A549 (cell line): ENCODE results near the gene UMAD1. TPM values are rescaled to one million over a fixed set of nuclear protein-coding genes. Genes with fewer than 3 reads are reported as not detected.

Experiments used
- ATAC-seq, 2 experiments: fragments of 200-7000 bp in 1 of 2; fragments of >200 bp in 1 of 2; cut with Nextera tagmentation in 1 of 2; cut with Tn5 transposase in 1 of 2; 3 replicates each; pipeline versions ENCODE4 v1.8.0 to v1.9.1; 2018 to 2020; ENCODE audit warnings: mild to moderate bottlenecking in 1 of 2, moderate library complexity in 1 of 2
- CTCF ChIA-PET: fragments of 300-600 bp; sonication (Branson Sonifier 250); formaldehyde crosslinking; extraction: SDS; loops from one replicate; lab custom pipeline; 2021; ENCODE audit warnings: antibody characterized with exemption, inconsistent platforms; lab: Yijun Ruan, JAX
- POLR2A ChIA-PET: fragments of 350-600 bp; formaldehyde crosslinking; extraction: SDS; loops from one replicate; lab custom pipeline; 2021; ENCODE audit warnings: antibody characterized with exemption, inconsistent platforms; lab: Yijun Ruan, JAX
- DNase-seq, 2 experiments: peaks; one replicate each; pipeline versions ENCODE4 v3.0.0 to v3.0.0-alpha.2; 2011 to 2016; ENCODE audit warnings: low read depth in 1 of 2, low spot score in 1 of 2
- FAIRE-seq: peaks from 2 replicates; lab custom pipeline; 2011; peaks lifted over from hg19 to GRCh38; lab: Jason Lieb, UNC
- H3K27ac ChIP-seq, 2 experiments: fragments of >200 bp; sonication (Bioruptor Twin); formaldehyde crosslinking; 3 replicates each; pipeline ENCODE4 v1.5.1; 2016 to 2017
- H3K4me1 ChIP-seq: fragments of >200 bp; sonication (Bioruptor Twin); formaldehyde crosslinking; 3 replicates; pipeline ENCODE4 v1.6.1; 2016
- H3K4me2 ChIP-seq: fragments of >200 bp; sonication (Bioruptor Twin); formaldehyde crosslinking; 3 replicates; pipeline ENCODE4 v1.6.1; 2016
- H3K4me3 ChIP-seq: fragments of >200 bp; sonication (Bioruptor Twin); formaldehyde crosslinking; 3 replicates; pipeline ENCODE4 v1.5.1; 2016
- H3K9me3 ChIP-seq: fragments of >200 bp; sonication (Bioruptor Twin); formaldehyde crosslinking; 3 replicates; pipeline ENCODE4 v1.6.1; 2016
- CBX8 ChIP-seq: fragments of 200-600 bp; sonication (generic); IDR thresholded peaks from 2 replicates; pipeline ENCODE4 v1.6.1; 2016
- CHD2 ChIP-seq: fragments of 150-350 bp; IDR thresholded peaks from 2 replicates; pipeline ENCODE4 v1.6.1; 2014; ENCODE audit warnings: low read length; ENCODE audit not compliant: partially characterized antibody
- CHD4 ChIP-seq: fragments of 200-600 bp; sonication (generic); IDR thresholded peaks from 2 replicates; pipeline ENCODE4 v1.6.1; 2016; ENCODE audit warnings: antibody characterized with exemption, mild to moderate bottlenecking, borderline replicate concordance
- EHF ChIP-seq: fragments of 250-450 bp; sonication (Bioruptor Pico); IDR thresholded peaks from 2 replicates; pipeline ENCODE4 v1.5.0; 2020; ENCODE audit warnings: mild to moderate bottlenecking
- EHMT2 ChIP-seq: fragments of 200-600 bp; sonication (generic); IDR thresholded peaks from 2 replicates; pipeline ENCODE4 v1.6.1; 2016; ENCODE audit warnings: antibody characterized with exemption, low read depth, mild to moderate bottlenecking, moderate library complexity
- ESRRA ChIP-seq: fragments of 150-350 bp; IDR thresholded peaks from 2 replicates; pipeline ENCODE4 v1.6.1; 2014; ENCODE audit warnings: mild to moderate bottlenecking, low read length, borderline replicate concordance
- FOSL2 ChIP-seq, 2 experiments: fragments of 450-650 bp in 1 of 2; fragments of >200 bp in 1 of 2; sonication (Bioruptor Twin) in 1 of 2; formaldehyde crosslinking; IDR thresholded peaks; 2 replicates each; pipeline versions ENCODE4 v1.5.0 to v1.6.1; 2016 to 2020; ENCODE audit warnings: mild to moderate bottlenecking in 1 of 2, moderate library complexity in 1 of 2
- FOXS1 ChIP-seq: fragments of 250-450 bp; sonication (Bioruptor Pico); IDR thresholded peaks from 2 replicates; pipeline ENCODE4 v1.5.0; 2020; ENCODE audit warnings: mild to moderate bottlenecking, moderate library complexity
- HOXB13 ChIP-seq: fragments of 250-450 bp; sonication (Bioruptor Pico); IDR thresholded peaks from 2 replicates; pipeline ENCODE4 v1.5.0; 2020; ENCODE audit warnings: low read depth, mild to moderate bottlenecking, moderate library complexity
- KDM5A ChIP-seq: fragments of 200-600 bp; sonication (generic); IDR thresholded peaks from 2 replicates; pipeline ENCODE4 v1.6.1; 2016; ENCODE audit warnings: antibody characterized with exemption, mild to moderate bottlenecking
- MAFK ChIP-seq: fragments of 450-650 bp; IDR thresholded peaks from 2 replicates; pipeline ENCODE4 v1.6.1; 2014; ENCODE audit not compliant: partially characterized antibody
- NR3C1 ChIP-seq: fragments of >200 bp; sonication (Bioruptor Twin); formaldehyde crosslinking; IDR thresholded peaks from 3 replicates; pipeline ENCODE4 v1.6.1; 2017
- PHF8 ChIP-seq: fragments of 200-600 bp; sonication (generic); IDR thresholded peaks from 2 replicates; pipeline ENCODE4 v1.6.1; 2016; ENCODE audit warnings: low read depth, mild to moderate bottlenecking, antibody characterized with exemption, moderate library complexity, borderline replicate concordance
- POLR2A ChIP-seq: IDR thresholded peaks from 2 replicates; pipeline ENCODE4 v1.6.1; 2012; ENCODE audit warnings: mild to moderate bottlenecking, low read length
- RAD21 ChIP-seq, 2 experiments: fragments of >200 bp in 1 of 2; sonication (Bioruptor Twin) in 1 of 2; formaldehyde crosslinking in 1 of 2; IDR thresholded peaks in 1 of 2; conservative IDR thresholded peaks in 1 of 2; 2 replicates in 1 of 2; 3 replicates in 1 of 2; pipeline ENCODE4 v1.6.1; 2012 to 2018; ENCODE audit warnings: inconsistent platforms in 1 of 2
- ZNF302 ChIP-seq: fragments of 250-450 bp; sonication (Bioruptor Pico); IDR thresholded peaks from 2 replicates; pipeline ENCODE4 v1.9.0; 2021; ENCODE audit warnings: inconsistent platforms, mild to moderate bottlenecking, moderate library complexity
- WGBS: methylation state at CpG from one replicate; pipeline ENCODE4 v1.1.6; 2017; ENCODE audit errors: missing lambda C conversion rate; 5-methylcytosine and 5-hydroxymethylcytosine counted together
- polyA plus RNA-seq, 4 experiments: library from polyadenylated mRNA; depleted of rRNA in 3 of 4; stranded (reverse); fragments of >200 nt; fragmentation: RNase III in 1 of 4; extraction: RNeasy Plus Mini Kit Qiagen cat#74134 plus additional on column Dnase treatment in 1 of 4; gene quantifications; 2 replicates in 3 of 4; 3 replicates in 1 of 4; pipeline ENCODE4 v1.2.3, GENCODE V29; 2011 to 2017
- TF ChIP-seq, protein P1 (sequence below): fragments of >200 bp; sonication (Bioruptor Twin); formaldehyde crosslinking; IDR thresholded peaks from 2 replicates; pipeline ENCODE4 v1.6.1; 2016
- TF ChIP-seq, protein P2 (sequence below): fragments of 200-600 bp; sonication (generic); IDR thresholded peaks from 2 replicates; pipeline ENCODE4 v1.6.1; 2016; ENCODE audit warnings: antibody characterized with exemption, mild to moderate bottlenecking, moderate library complexity
- TF ChIP-seq, protein P3 (sequence below): fragments of >200 bp; sonication (Bioruptor Twin); formaldehyde crosslinking; IDR thresholded peaks from 3 replicates; pipeline ENCODE4 v1.5.1; 2016
- TF ChIP-seq, protein P4 (sequence below): fragments of 250-450 bp; sonication (Bioruptor Pico); IDR thresholded peaks from 2 replicates; pipeline ENCODE4 v1.5.0; 2020; ENCODE audit warnings: low read depth, mild to moderate bottlenecking, moderate library complexity
- TF ChIP-seq, protein P5 (sequence below): IDR thresholded peaks from 2 replicates; pipeline ENCODE4 v1.6.1; 2012; ENCODE audit warnings: low read depth, borderline replicate concordance

The UMAD1 gene
- polyA plus RNA-seq, 2 of the 4 experiments (the other 2 are of a cell fraction) = 21.4 to 46.4 TPM

DNA sequence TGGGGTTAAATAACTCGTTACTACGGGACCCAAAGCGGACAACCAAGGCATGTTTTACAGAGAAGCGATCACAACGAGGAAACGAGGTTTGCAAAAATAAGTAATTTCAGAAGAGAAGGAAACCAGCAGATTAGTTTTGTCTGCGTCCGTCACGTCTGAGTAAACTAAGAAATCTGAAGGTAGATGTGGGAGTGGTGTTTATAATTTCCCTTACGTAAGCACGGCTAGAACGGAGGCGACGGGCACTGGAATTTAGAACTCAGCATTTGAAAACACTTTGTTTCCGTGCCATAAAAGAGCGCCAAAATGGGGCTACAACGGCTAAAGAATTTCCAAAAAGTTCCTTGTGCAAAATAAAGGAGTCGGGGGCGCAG, 718 bp upstream of the UMAD1 start:
- CTCF ChIA-PET = interaction anchor here (1.9 to 2.7 kb wide), 2 partner anchors 42 to 125 kb away, joined by 6 to 11 read pairs; no protein-coding TSS in a partner anchor
- Histone ChIP-seq H3K4me2 (peak overlapping the region; percentile 86), H3K9me3 (no peaks in the 10 kb centered on the region), H3K4me1 (peaks cover 17% of the 10 kb centered on the region; the same call in 2 of the 3 replicates), H3K27ac (peak overlapping the region; percentile 80 to 87), H3K4me3 (peak overlapping the region; percentile 89)
- POLR2A ChIA-PET = interaction anchor here (0.6 to 1.9 kb wide), 11 partner anchors 12 to 540 kb away, joined by 3 to 6 read pairs (median 3); partner anchors contain the start of genes C1GALT1 and GLCCI1
- DNase-seq (peak; percentile 2 to 29), ATAC-seq (peak in 1 of 2 experiments; percentile 1; a peak in 4 of 6 replicates), FAIRE-seq (no peak)
- peak; percentile 48 for TF ChIP-seq MAFK
- TF ChIP-seq PHF8 = no peak
- TF ChIP-seq EHF (CRISPR knock-in tag) = no peak
- TF ChIP-seq CHD4 = no peak
- TF ChIP-seq NR3C1 = no peak
- 3% methylated on average over 19 of the region's 19 CpGs for WGBS

DNA sequence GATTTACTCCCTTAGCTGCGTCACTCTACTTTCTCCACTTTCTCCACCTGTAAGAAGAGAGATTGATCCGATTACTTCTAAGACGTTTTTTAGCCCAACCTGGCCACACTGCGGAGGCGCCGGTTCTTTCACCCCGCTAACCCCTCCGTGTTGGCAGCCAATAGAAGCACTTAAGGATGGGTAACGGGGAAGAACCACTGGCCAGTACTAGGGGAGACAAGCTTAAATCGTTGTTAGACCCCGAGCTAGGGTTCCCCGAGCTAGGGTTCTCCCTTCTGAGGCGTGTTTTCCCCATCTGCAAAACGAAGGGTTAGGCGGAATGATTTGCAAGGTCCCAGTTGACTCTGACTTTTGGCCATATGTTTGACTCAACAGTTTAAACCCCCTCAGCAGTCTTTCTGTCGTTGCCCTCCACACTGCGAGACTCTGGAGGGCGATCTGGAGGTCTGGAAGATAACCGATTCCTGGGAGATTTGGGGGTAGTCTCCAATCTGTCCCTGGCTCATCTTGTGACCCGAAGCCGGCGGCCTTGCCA, 644 bp downstream of the UMAD1 start:
- peaks cover 17% of the 10 kb centered on the region; the same call in 2 of the 3 replicates for H3K4me1 ChIP-seq
- WGBS = 13% methylated on average over 22 of the region's 22 CpGs
- peak overlapping the region; percentile 81 to 91 for H3K27ac ChIP-seq
- FAIRE-seq = no peak
- H3K9me3 ChIP-seq = no peaks in the 10 kb centered on the region
- H3K4me2 ChIP-seq = peak overlapping the region; percentile 96
- CTCF ChIA-PET = interaction anchor here (1.1 to 2.7 kb wide), 4 partner anchors 40 to 329 kb away, joined by 3 to 11 read pairs (median 4); no protein-coding TSS in a partner anchor
- TF ChIP-seq FOXS1 (CRISPR knock-in tag) = no peak
- TF ChIP-seq POLR2A = no peak
- peak; percentile 17 to 36 for ATAC-seq
- POLR2A ChIA-PET = interaction anchor here (1.2 to 1.9 kb wide), 5 partner anchors 40 to 542 kb away, joined by 3 to 6 read pairs (median 5); partner anchors contain the start of genes C1GALT1 and GLCCI1
- peak overlapping the region; percentile 89 for H3K4me3 ChIP-seq
- DNase-seq = peak in 1 of 2 experiments; percentile 24

DNA sequence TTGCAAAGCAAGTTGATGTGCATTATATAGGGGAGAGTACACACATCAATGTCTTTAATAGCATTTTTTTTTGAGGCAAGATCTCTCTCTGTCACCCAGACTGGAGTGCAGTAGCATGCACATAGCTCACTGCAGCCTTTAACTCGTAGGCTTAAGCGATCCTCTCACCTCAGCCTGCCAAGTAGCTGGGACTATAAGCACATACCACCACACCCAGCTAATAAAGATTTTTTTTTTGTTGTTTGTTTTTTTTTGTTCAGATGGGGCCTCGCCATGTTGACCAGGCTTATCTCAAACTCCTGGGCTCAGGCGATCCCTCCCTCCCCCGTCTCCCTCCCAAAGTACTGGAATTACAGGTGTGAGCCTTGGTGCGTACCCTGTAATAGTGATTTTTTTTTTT, 1.5 kb downstream of the UMAD1 start:
- H3K4me2 ChIP-seq = peak overlapping the region; percentile 96
- peaks cover 17% of the 10 kb centered on the region; the same call in 2 of the 3 replicates for H3K4me1 ChIP-seq
- FAIRE-seq (no peak), DNase-seq (no peak), ATAC-seq (no peak)
- H3K9me3 ChIP-seq = no peaks in the 10 kb centered on the region
- POLR2A ChIA-PET = no interaction called here
- TF ChIP-seq CBX8 (no peak), ESRRA (no peak)
- peak overlapping the region; percentile 89; the same call in 1 of the 3 replicates for H3K4me3 ChIP-seq
- CTCF ChIA-PET = interaction anchor here (1.2 to 2.7 kb wide), 2 partner anchors 39 to 119 kb away, joined by 3 to 11 read pairs; no protein-coding TSS in a partner anchor
- WGBS = 90% methylated on average over 6 of the region's 6 CpGs
- no peak overlapping the region for H3K27ac ChIP-seq

DNA sequence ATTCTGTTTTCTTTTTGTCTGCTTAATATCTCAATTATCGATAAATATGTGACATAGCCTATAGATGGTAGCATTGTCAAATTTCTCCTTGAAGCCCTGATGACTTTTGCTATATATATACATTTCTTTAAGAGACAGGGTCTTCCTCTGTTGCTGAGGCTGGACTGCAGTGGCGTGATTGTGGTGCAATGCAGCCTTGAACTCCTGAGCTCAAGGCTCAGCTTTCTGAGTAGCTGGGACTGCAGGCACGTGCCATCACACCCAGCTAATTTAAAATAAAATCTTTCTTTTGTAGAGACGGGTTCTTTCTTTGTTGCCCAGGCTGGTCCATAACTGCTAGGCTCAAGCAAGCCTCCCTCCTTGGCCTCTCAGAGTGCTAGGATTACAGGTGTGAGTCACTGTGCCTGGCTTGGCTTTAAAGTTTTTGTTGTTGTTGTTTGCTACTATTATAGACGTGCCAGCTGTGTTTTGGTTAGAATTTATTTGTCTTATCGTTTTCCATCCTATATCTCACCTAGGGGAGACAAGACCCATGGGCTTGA, 7.0 kb downstream of the UMAD1 start:
- peaks cover under 1% of the 10 kb centered on the region; the same call in 2 of the 3 replicates for H3K4me1 ChIP-seq
- no peak for FAIRE-seq
- WGBS = 74% methylated on average over 5 of the region's 6 CpGs
- ChIA-PET POLR2A (no interaction called here), CTCF (interaction anchor here (0.9 kb wide), 1 partner anchor 33 kb away, joined by 3 read pairs; no protein-coding TSS in a partner anchor)
- TF ChIP-seq, protein P1, sequence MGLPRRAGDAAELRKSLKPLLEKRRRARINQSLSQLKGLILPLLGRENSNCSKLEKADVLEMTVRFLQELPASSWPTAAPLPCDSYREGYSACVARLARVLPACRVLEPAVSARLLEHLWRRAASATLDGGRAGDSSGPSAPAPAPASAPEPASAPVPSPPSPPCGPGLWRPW = no peak
- TF ChIP-seq RAD21 (conservative IDR thresholded peaks at IDR 0.05 in 1 of 2, IDR thresholded peaks at IDR 0.05 in 1 of 2) (no peak), KDM5A (no peak), FOXS1 (CRISPR knock-in tag) (no peak), EHMT2 (no peak), ZNF302 (no peak), CHD2 (no peak), ESRRA (no peak), FOSL2 (IDR thresholded peaks at IDR 0.05) (no peak), FOSL2 (CRISPR knock-in tag; IDR thresholded peaks at IDR 0.05) (no peak), HOXB13 (CRISPR knock-in tag) (no peak)
- TF ChIP-seq, protein P2, sequence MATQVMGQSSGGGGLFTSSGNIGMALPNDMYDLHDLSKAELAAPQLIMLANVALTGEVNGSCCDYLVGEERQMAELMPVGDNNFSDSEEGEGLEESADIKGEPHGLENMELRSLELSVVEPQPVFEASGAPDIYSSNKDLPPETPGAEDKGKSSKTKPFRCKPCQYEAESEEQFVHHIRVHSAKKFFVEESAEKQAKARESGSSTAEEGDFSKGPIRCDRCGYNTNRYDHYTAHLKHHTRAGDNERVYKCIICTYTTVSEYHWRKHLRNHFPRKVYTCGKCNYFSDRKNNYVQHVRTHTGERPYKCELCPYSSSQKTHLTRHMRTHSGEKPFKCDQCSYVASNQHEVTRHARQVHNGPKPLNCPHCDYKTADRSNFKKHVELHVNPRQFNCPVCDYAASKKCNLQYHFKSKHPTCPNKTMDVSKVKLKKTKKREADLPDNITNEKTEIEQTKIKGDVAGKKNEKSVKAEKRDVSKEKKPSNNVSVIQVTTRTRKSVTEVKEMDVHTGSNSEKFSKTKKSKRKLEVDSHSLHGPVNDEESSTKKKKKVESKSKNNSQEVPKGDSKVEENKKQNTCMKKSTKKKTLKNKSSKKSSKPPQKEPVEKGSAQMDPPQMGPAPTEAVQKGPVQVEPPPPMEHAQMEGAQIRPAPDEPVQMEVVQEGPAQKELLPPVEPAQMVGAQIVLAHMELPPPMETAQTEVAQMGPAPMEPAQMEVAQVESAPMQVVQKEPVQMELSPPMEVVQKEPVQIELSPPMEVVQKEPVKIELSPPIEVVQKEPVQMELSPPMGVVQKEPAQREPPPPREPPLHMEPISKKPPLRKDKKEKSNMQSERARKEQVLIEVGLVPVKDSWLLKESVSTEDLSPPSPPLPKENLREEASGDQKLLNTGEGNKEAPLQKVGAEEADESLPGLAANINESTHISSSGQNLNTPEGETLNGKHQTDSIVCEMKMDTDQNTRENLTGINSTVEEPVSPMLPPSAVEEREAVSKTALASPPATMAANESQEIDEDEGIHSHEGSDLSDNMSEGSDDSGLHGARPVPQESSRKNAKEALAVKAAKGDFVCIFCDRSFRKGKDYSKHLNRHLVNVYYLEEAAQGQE = no peak
- TF ChIP-seq, protein P3, sequence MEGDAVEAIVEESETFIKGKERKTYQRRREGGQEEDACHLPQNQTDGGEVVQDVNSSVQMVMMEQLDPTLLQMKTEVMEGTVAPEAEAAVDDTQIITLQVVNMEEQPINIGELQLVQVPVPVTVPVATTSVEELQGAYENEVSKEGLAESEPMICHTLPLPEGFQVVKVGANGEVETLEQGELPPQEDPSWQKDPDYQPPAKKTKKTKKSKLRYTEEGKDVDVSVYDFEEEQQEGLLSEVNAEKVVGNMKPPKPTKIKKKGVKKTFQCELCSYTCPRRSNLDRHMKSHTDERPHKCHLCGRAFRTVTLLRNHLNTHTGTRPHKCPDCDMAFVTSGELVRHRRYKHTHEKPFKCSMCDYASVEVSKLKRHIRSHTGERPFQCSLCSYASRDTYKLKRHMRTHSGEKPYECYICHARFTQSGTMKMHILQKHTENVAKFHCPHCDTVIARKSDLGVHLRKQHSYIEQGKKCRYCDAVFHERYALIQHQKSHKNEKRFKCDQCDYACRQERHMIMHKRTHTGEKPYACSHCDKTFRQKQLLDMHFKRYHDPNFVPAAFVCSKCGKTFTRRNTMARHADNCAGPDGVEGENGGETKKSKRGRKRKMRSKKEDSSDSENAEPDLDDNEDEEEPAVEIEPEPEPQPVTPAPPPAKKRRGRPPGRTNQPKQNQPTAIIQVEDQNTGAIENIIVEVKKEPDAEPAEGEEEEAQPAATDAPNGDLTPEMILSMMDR = no peak
- TF ChIP-seq, protein P4, sequence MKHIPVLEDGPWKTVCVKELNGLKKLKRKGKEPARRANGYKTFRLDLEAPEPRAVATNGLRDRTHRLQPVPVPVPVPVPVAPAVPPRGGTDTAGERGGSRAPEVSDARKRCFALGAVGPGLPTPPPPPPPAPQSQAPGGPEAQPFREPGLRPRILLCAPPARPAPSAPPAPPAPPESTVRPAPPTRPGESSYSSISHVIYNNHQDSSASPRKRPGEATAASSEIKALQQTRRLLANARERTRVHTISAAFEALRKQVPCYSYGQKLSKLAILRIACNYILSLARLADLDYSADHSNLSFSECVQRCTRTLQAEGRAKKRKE (CRISPR knock-in tag) = no peak
- TF ChIP-seq, protein P5, sequence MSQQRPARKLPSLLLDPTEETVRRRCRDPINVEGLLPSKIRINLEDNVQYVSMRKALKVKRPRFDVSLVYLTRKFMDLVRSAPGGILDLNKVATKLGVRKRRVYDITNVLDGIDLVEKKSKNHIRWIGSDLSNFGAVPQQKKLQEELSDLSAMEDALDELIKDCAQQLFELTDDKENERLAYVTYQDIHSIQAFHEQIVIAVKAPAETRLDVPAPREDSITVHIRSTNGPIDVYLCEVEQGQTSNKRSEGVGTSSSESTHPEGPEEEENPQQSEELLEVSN = no peak
- H3K4me2 ChIP-seq = no peak overlapping the region
- no peaks in the 10 kb centered on the region for H3K9me3 ChIP-seq
- ATAC-seq = no peak
- H3K4me3 ChIP-seq = no peak overlapping the region
- no peak overlapping the region for H3K27ac ChIP-seq
- no peak for DNase-seq
